ENCODE results near the gene KRTAP19-8. TPM values are rescaled to one million over a fixed set of nuclear protein-coding genes. Genes with fewer than 3 reads are reported as not detected.

The KRTAP19-8 gene
- total and polyA plus RNA-seq, 2 donors (not counting 1 experiment from before 2014, with no cell fraction given): not detected

GRCh38 chr21:31008355-31008754, 29.9 kb downstream of the KRTAP19-8 start:
- no peak overlapping the region for H3K4me2 ChIP-seq (replicated peaks; ENCODE audit: low read depth, low read length, poor library complexity, severe bottlenecking)
- no peaks in the 10 kb centered on the region for H3K4me1 ChIP-seq (ENCODE audit: control insufficient read depth in 2 of 2, insufficient read depth in 2 of 2, low read length in 2 of 2)
- no peak overlapping the region for H3K27ac Mint-ChIP-seq
- no peaks in the 10 kb centered on the region for H4K20me1 ChIP-seq (ENCODE audit: control insufficient read depth, insufficient read depth, low read length, poor library complexity, severe bottlenecking)
- H3K9ac ChIP-seq (ENCODE audit: low read length): no peak overlapping the region
- no peak for DNase-seq
- no peaks in the 10 kb centered on the region for H3K9me3 Mint-ChIP-seq (ENCODE audit: insufficient read depth)
- 100% methylated on average over 1 of the region's 1 CpG for WGBS (ENCODE audit: insufficient coverage)
- ATAC-seq (ENCODE audit: low read depth): no peak
- no peak for TF ChIP-seq EZH2 (IDR thresholded peaks at IDR 0.05; ENCODE audit: borderline replicate concordance, insufficient read depth, low read depth, low read length, poor library complexity, severe bottlenecking)
- TF ChIP-seq, protein P1, sequence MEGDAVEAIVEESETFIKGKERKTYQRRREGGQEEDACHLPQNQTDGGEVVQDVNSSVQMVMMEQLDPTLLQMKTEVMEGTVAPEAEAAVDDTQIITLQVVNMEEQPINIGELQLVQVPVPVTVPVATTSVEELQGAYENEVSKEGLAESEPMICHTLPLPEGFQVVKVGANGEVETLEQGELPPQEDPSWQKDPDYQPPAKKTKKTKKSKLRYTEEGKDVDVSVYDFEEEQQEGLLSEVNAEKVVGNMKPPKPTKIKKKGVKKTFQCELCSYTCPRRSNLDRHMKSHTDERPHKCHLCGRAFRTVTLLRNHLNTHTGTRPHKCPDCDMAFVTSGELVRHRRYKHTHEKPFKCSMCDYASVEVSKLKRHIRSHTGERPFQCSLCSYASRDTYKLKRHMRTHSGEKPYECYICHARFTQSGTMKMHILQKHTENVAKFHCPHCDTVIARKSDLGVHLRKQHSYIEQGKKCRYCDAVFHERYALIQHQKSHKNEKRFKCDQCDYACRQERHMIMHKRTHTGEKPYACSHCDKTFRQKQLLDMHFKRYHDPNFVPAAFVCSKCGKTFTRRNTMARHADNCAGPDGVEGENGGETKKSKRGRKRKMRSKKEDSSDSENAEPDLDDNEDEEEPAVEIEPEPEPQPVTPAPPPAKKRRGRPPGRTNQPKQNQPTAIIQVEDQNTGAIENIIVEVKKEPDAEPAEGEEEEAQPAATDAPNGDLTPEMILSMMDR (IDR thresholded peaks at IDR 0.05): no peak
- H3K27me3 Mint-ChIP-seq: no peaks in the 10 kb centered on the region
- no peaks in the 10 kb centered on the region for H3K4me1 Mint-ChIP-seq
- ChIA-PET CTCF (no interaction called here), POLR2A (no interaction called here)
- no peak overlapping the region for H3K4me3 ChIP-seq (ENCODE audit: control extremely low read depth in 1 of 5, extremely low read depth in 1 of 5, insufficient read depth in 1 of 5, low read depth in 2 of 5, low read length in 4 of 5)
- H3K79me2 ChIP-seq (ENCODE audit: control insufficient read depth, insufficient read depth, low read length): no peaks in the 10 kb centered on the region
- H3K36me3 ChIP-seq (replicated peaks in 1 of 2; ENCODE audit: control extremely low read depth in 1 of 2, control insufficient read depth in 1 of 2, extremely low read depth in 1 of 2, insufficient read depth in 2 of 2, low read length in 1 of 2): no peaks in the 10 kb centered on the region
- peaks cover 0 to 2% (median 0%) of the 10 kb centered on the region in 3 donors for H3K9me3 ChIP-seq (ENCODE audit: control extremely low read depth in 1 of 3, control insufficient read depth in 2 of 3, insufficient read depth in 1 of 3, low read length in 2 of 3)
- no peak overlapping the region for H2AFZ ChIP-seq (ENCODE audit: insufficient read depth, low read depth, low read length, poor library complexity, severe bottlenecking)
- H3K27ac ChIP-seq (ENCODE audit: low read length in 2 of 2): no peak overlapping the region
- intact Hi-C loops (cut with micrococcal nuclease): no loop called here
- no peak overlapping the region for H3K4me3 Mint-ChIP-seq
- H3K27me3 ChIP-seq (replicated peaks in 1 of 4; ENCODE audit: control extremely low read depth in 1 of 4, control insufficient read depth in 3 of 4, insufficient read depth in 4 of 4, low read length in 3 of 4): peaks cover 0 to 2% (median 0%) of the 10 kb centered on the region in 4 experiments

- H3K9ac ChIP-seq (ENCODE audit: low read length): no peak overlapping the region
- H3K27me3 ChIP-seq (replicated peaks in 1 of 4; ENCODE audit: control extremely low read depth in 1 of 4, control insufficient read depth in 3 of 4, insufficient read depth in 4 of 4, low read length in 3 of 4): peaks cover 0 to 2% (median 0%) of the 10 kb centered on the region in 4 experiments
- Mint-ChIP-seq H3K4me1 (no peaks in the 10 kb centered on the region), H3K27ac (no peak overlapping the region), H3K27me3 (no peaks in the 10 kb centered on the region), H3K4me3 (no peak overlapping the region), H3K9me3 (ENCODE audit: insufficient read depth) (no peaks in the 10 kb centered on the region)
- 100% methylated on average over 1 of the region's 5 CpGs for WGBS (ENCODE audit: insufficient coverage)
- no peaks in the 10 kb centered on the region for H3K4me1 ChIP-seq (ENCODE audit: control insufficient read depth in 2 of 2, insufficient read depth in 2 of 2, low read length in 2 of 2)
- no peak overlapping the region for H3K4me3 ChIP-seq (ENCODE audit: control extremely low read depth in 1 of 5, extremely low read depth in 1 of 5, insufficient read depth in 1 of 5, low read depth in 2 of 5, low read length in 4 of 5)
- no peak overlapping the region for H3K27ac ChIP-seq (ENCODE audit: low read length in 2 of 2)
- ATAC-seq (ENCODE audit: low read depth) (no peak), DNase-seq (no peak)
- TF ChIP-seq EZH2 (IDR thresholded peaks at IDR 0.05; ENCODE audit: borderline replicate concordance, insufficient read depth, low read depth, low read length, poor library complexity, severe bottlenecking): no peak
- TF ChIP-seq, protein P1 (IDR thresholded peaks at IDR 0.05): no peak
- H3K4me2 ChIP-seq (replicated peaks; ENCODE audit: low read depth, low read length, poor library complexity, severe bottlenecking): no peak overlapping the region
- H4K20me1 ChIP-seq (ENCODE audit: control insufficient read depth, insufficient read depth, low read length, poor library complexity, severe bottlenecking): no peaks in the 10 kb centered on the region
- ChIA-PET POLR2A (no interaction called here), CTCF (no interaction called here)
- no peaks in the 10 kb centered on the region for H3K79me2 ChIP-seq (ENCODE audit: control insufficient read depth, insufficient read depth, low read length)
- no peak overlapping the region for H2AFZ ChIP-seq (ENCODE audit: insufficient read depth, low read depth, low read length, poor library complexity, severe bottlenecking)
- intact Hi-C loops (cut with micrococcal nuclease): no loop called here
- no peaks in the 10 kb centered on the region for H3K36me3 ChIP-seq (replicated peaks in 1 of 2; ENCODE audit: control extremely low read depth in 1 of 2, control insufficient read depth in 1 of 2, extremely low read depth in 1 of 2, insufficient read depth in 2 of 2, low read length in 1 of 2)
- peaks cover 0 to 5% (median 0%) of the 10 kb centered on the region in 3 donors for H3K9me3 ChIP-seq (ENCODE audit: control extremely low read depth in 1 of 3, control insufficient read depth in 2 of 3, insufficient read depth in 1 of 3, low read length in 2 of 3)
Observed at GRCh38 chr21:31005019-31005418, 33.3 kb downstream of the KRTAP19-8 start.

Measured in B cell (primary cell).